DMS79 treated with DMSO at 0.1 percent for 48 hours (cell line): ENCODE results near the gene BMPR2.

Experiments
- DNase-seq: peaks from one replicate; lab custom pipeline; 2025; lab: John Stamatoyannopoulos, UW

The BMPR2 gene

GRCh38 chr2:202604699-202605098 lies 228.6 kb downstream of the BMPR2 start:
- DNase-seq: no peak

- DNase-seq: no peak
These were observed 229.0 kb downstream of the BMPR2 start for GRCh38 chr2:202605174-202605573.

- DNase-seq: no peak
These were observed 232.2 kb downstream of the BMPR2 start for GRCh38 chr2:202608142-202608852.

- DNase-seq: peak; percentile 3
These were observed 233.4 kb downstream of the BMPR2 start for GRCh38 chr2:202609381-202610145.

GRCh38 chr2:202610380-202610779 lies 234.3 kb downstream of the BMPR2 start:
- no peak for DNase-seq

- DNase-seq: no peak
These were observed 236.0 kb downstream of the BMPR2 start for GRCh38 chr2:202612145-202612544.

GRCh38 chr2:202613479-202613878 lies 237.4 kb downstream of the BMPR2 start:
- DNase-seq: no peak
